Keratinocyte (primary cell): ENCODE measurements around the gene GPRC5A.
"Not testable (repeated sequence)": the region's sequence is repeated elsewhere in the genome, so short reads cannot be mapped to it uniquely, and the experiment has no call there.

Source experiments
- CTCF ChIP-seq, 3 experiments: IDR thresholded peaks in 1 of 3; conservative IDR thresholded peaks in 1 of 3; optimal IDR thresholded peaks in 1 of 3; 2 replicates in 2 of 3; 3 replicates in 1 of 3; pipeline versions ENCODE3 to v1.5.1; 2011; ENCODE audit warnings: low read length in 3 of 3, mild to moderate bottlenecking in 3 of 3, moderate library complexity in 2 of 3, control low read depth in 1 of 3, inconsistent platforms in 1 of 3; ENCODE audit not compliant: insufficient read depth in 2 of 3; ENCODE audit errors: extremely low read depth in 1 of 3
- EZH2 ChIP-seq: IDR thresholded peaks from one replicate; pipeline ENCODE4 v1.6.1; 2012; ENCODE audit warnings: inconsistent platforms, mild to moderate bottlenecking, low read length, moderate library complexity

GRCh38 chr12:12846780-12847179 is 44.6 kb upstream of the GPRC5A start:
- not testable (repeated sequence) for TF ChIP-seq CTCF (optimal IDR thresholded peaks at IDR 0.05 in 1 of 3, IDR thresholded peaks at IDR 0.05 in 1 of 3, conservative IDR thresholded peaks at IDR 0.05 in 1 of 3; ENCODE audit: extremely low read depth in 1 of 3, insufficient read depth in 2 of 3, low read length in 3 of 3); EZH2
